GM18505 (cell line): ENCODE results near the gene FN3K.

ENCODE experiments used
- ATAC-seq: cut with Tn5 transposase; IDR thresholded peaks from one replicate; pipeline ENCODE4 v1.9.1; 2021; ENCODE audit not compliant: unreplicated experiment
- POLR2A ChIP-seq: IDR thresholded peaks from 4 replicates; pipeline ENCODE4 v1.6.1; 2011; ENCODE audit warnings: borderline replicate concordance; ENCODE audit not compliant: insufficient read depth, insufficient read length; ENCODE audit errors: extremely low read depth

The FN3K gene

GRCh38 chr17:82696916-82697807 is 38.3 kb upstream of the FN3K start:
- no peak for ATAC-seq

GRCh38 chr17:82697808-82698064 is 37.7 kb upstream of the FN3K start:
- ATAC-seq = no peak
- no peak for TF ChIP-seq POLR2A

More at GRCh38 chr17:82696916-82697807, 38.3 kb upstream of the FN3K start:
- TF ChIP-seq POLR2A = no peak

- TF ChIP-seq POLR2A = peak; percentile 27
- peak; percentile 89 for ATAC-seq
Measured at GRCh38 chr17:82698065-82698973, 37.1 kb upstream of the FN3K start, which contains the start of gene RAB40B. Gene RAB40B, minus strand, starts transcription at chr17:82698698. Its CDS starts 102 bp downstream, at chr17:82698596.

GRCh38 chr17:82698974-82699442 is 36.4 kb upstream of the FN3K start:
- peak; percentile 26 for ATAC-seq
- TF ChIP-seq POLR2A = no peak

GRCh38 chr17:82699551-82699950 is 35.9 kb upstream of the FN3K start:
- no peak for TF ChIP-seq POLR2A
- ATAC-seq = no peak

- ATAC-seq = no peak
- no peak for TF ChIP-seq POLR2A
Measured at GRCh38 chr17:82702231-82702927, 33.0 kb upstream of the FN3K start.

GRCh38 chr17:82703036-82703745 is 32.2 kb upstream of the FN3K start:
- ATAC-seq = no peak
- TF ChIP-seq POLR2A = no peak

- ATAC-seq = no peak
Measured at GRCh38 chr17:82703935-82704865, 31.2 kb upstream of the FN3K start.

GRCh38 chr17:82704886-82705285 is 30.5 kb upstream of the FN3K start:
- ATAC-seq = no peak
- no peak for TF ChIP-seq POLR2A

More at GRCh38 chr17:82703935-82704865, 31.2 kb upstream of the FN3K start:
- TF ChIP-seq POLR2A = no peak

- ATAC-seq = no peak
- no peak for TF ChIP-seq POLR2A
Measured at GRCh38 chr17:82705756-82706155, 29.7 kb upstream of the FN3K start.

GRCh38 chr17:82709024-82709675 is 26.3 kb upstream of the FN3K start:
- no peak for ATAC-seq
- TF ChIP-seq POLR2A = no peak
